Esophagus muscularis mucosa (tissue), 4 donors: ENCODE data around the gene CYP1A2. TPM values are rescaled to one million over a fixed set of nuclear protein-coding genes. Genes with fewer than 3 reads are reported as not detected.

ENCODE experiments used
- DNase-seq: peaks from one replicate; pipeline ENCODE4 v3.0.0-alpha.2; 2017; ENCODE audit errors: extremely low spot score
- H3K27ac ChIP-seq, 4 donors: fragments of 200-600 bp; sonication (generic); replicated peaks in 1 of 4; 1 replicate in 3 of 4; 2 replicates in 1 of 4; pipeline ENCODE4 v1.5.1; 2016 to 2019; ENCODE audit warnings: mild to moderate bottlenecking in 1 of 4
- H3K27me3 ChIP-seq, 4 donors: fragments of 200-600 bp; sonication (generic); one replicate each; pipeline versions ENCODE4 v1.5.1 to v1.6.0; 2016 to 2019
- H3K36me3 ChIP-seq, 4 donors: fragments of 200-600 bp; sonication (generic); one replicate each; pipeline ENCODE4 v1.5.1; 2016 to 2019
- H3K4me1 ChIP-seq, 4 donors: fragments of 200-600 bp; sonication (generic); one replicate each; pipeline ENCODE4 v1.5.1; 2016 to 2019
- H3K4me3 ChIP-seq, 4 donors: fragments of 200-600 bp; sonication (generic); 1 replicate in 2 of 4; 2 replicates in 2 of 4; pipeline ENCODE4 v1.5.1; 2016 to 2019; ENCODE audit warnings: mild to moderate bottlenecking in 4 of 4, moderate library complexity in 1 of 4
- H3K9me3 ChIP-seq, 4 donors: fragments of 200-600 bp; sonication (generic); 1 replicate in 3 of 4; 2 replicates in 1 of 4; pipeline ENCODE4 v1.5.1; 2016 to 2019
- CTCF ChIP-seq, 3 experiments: fragments of 200-600 bp in 2 of 3; fragments of 450-650 bp in 1 of 3; sonication (generic) in 2 of 3; IDR thresholded peaks; one replicate each; pipeline ENCODE4 v1.5.1; 2017 to 2019; ENCODE audit warnings: antibody characterized with exemption in 3 of 3, mild to moderate bottlenecking in 2 of 3, moderate library complexity in 1 of 3
- EP300 ChIP-seq: sonication (generic); formaldehyde crosslinking; IDR thresholded peaks from one replicate; pipeline ENCODE4 v1.6.1; 2017; ENCODE audit warnings: antibody characterized with exemption
- POLR2A ChIP-seq: fragments of 450-650 bp; IDR thresholded peaks from one replicate; pipeline ENCODE4 v1.6.1; 2017; ENCODE audit warnings: antibody characterized with exemption, moderate library complexity, mild to moderate bottlenecking, low read depth
- POLR2AphosphoS5 ChIP-seq, 2 donors: sonication (generic); formaldehyde crosslinking; IDR thresholded peaks; one replicate each; pipeline ENCODE4 v1.6.1; 2017; ENCODE audit warnings: antibody characterized with exemption in 2 of 2
- WGBS: methylation state at CpG from one replicate; pipeline ENCODE4 v1.1.5; 2018; 5-methylcytosine and 5-hydroxymethylcytosine counted together
- intact Hi-C: fragments of 100-400 bp; cut with DNase I; formaldehyde crosslinking; loops from one replicate; pipeline ENCODE4 v1.15.1; 2023
- total RNA-seq, 4 donors: library from RNA; depleted of rRNA; stranded (reverse); fragments of >200 nt; gene quantifications; one replicate each; pipeline versions ENCODE4 v1.1.0 to v1.2.1, GENCODE V29; 2016

Gene CYP1A2
- total RNA-seq, 4 donors from 2014 or later, result not detected

- H3K4me3 ChIP-seq, result no peak overlapping the region
These were observed 6.2 kb upstream of the CYP1A2 start for GRCh38 chr15:74742422-74742821.

GRCh38 chr15:74746389-74746788, 2.3 kb upstream of the CYP1A2 start:
- no peak for TF ChIP-seq EP300
- TF ChIP-seq POLR2AphosphoS5 (IDR thresholded peaks at IDR 0.05), result no peak
- no peak for TF ChIP-seq CTCF (IDR thresholded peaks at IDR 0.05)
- no peak for TF ChIP-seq POLR2A
- WGBS, result 83% methylated on average over 4 of the region's 4 CpGs
- intact Hi-C loops, result no loop called here
- DNase-seq, result no peak
- no peaks in the 10 kb centered on the region for H3K36me3 ChIP-seq
- no peak overlapping the region for H3K4me3 ChIP-seq
- peaks cover 0 to 13% (median 0%) of the 10 kb centered on the region in 4 donors for H3K27me3 ChIP-seq
- H3K9me3 ChIP-seq, result peaks cover 0 to 8% (median 4%) of the 10 kb centered on the region in 4 donors
- H3K27ac ChIP-seq, result no peak overlapping the region
- no peaks in the 10 kb centered on the region for H3K4me1 ChIP-seq

More at GRCh38 chr15:74742422-74742821, 6.2 kb upstream of the CYP1A2 start:
- Histone ChIP-seq H3K27ac (no peak overlapping the region), H3K36me3 (no peaks in the 10 kb centered on the region), H3K4me1 (no peaks in the 10 kb centered on the region), H3K9me3 (peaks cover 0 to 8% (median 4%) of the 10 kb centered on the region in 4 donors), H3K27me3 (peaks cover 0 to 28% (median 0%) of the 10 kb centered on the region in 4 donors)
- 84% methylated on average over 5 of the region's 5 CpGs for WGBS
- DNase-seq, result no peak
- intact Hi-C loops, result no loop called here
- no peak for TF ChIP-seq EP300
- no peak for TF ChIP-seq CTCF (IDR thresholded peaks at IDR 0.05)
- no peak for TF ChIP-seq POLR2A
- no peak for TF ChIP-seq POLR2AphosphoS5 (IDR thresholded peaks at IDR 0.05)

GRCh38 chr15:74749832-74750231, 1.2 kb downstream of the CYP1A2 start:
- intact Hi-C loops, result no loop called here
- H3K36me3 ChIP-seq, result no peaks in the 10 kb centered on the region
- no peak overlapping the region for H3K27ac ChIP-seq
- 50% methylated on average over 1 of the region's 20 CpGs for WGBS
- TF ChIP-seq POLR2A (no peak), EP300 (no peak), POLR2AphosphoS5 (IDR thresholded peaks at IDR 0.05) (no peak), CTCF (IDR thresholded peaks at IDR 0.05) (no peak)
- H3K4me3 ChIP-seq, result no peak overlapping the region
- no peaks in the 10 kb centered on the region for H3K27me3 ChIP-seq
- no peaks in the 10 kb centered on the region for H3K4me1 ChIP-seq
- DNase-seq, result no peak
- H3K9me3 ChIP-seq, result no peaks in the 10 kb centered on the region

- no peak overlapping the region for H3K27ac ChIP-seq
- no peaks in the 10 kb centered on the region for H3K4me1 ChIP-seq
- H3K9me3 ChIP-seq, result no peaks in the 10 kb centered on the region
- TF ChIP-seq POLR2AphosphoS5 (IDR thresholded peaks at IDR 0.05) (no peak), CTCF (IDR thresholded peaks at IDR 0.05) (no peak), POLR2A (no peak), EP300 (no peak)
- H3K4me3 ChIP-seq, result no peak overlapping the region
- no peaks in the 10 kb centered on the region for H3K27me3 ChIP-seq
- DNase-seq, result no peak
- WGBS, result 38% methylated on average over 2 of the region's 2 CpGs
- intact Hi-C loops, result no loop called here
- H3K36me3 ChIP-seq, result no peaks in the 10 kb centered on the region
These were observed 2.1 kb downstream of the CYP1A2 start for GRCh38 chr15:74750751-74751150.

- H3K36me3 ChIP-seq, result no peaks in the 10 kb centered on the region
- no peaks in the 10 kb centered on the region for H3K9me3 ChIP-seq
- H3K27ac ChIP-seq, result no peak overlapping the region
- intact Hi-C loops, result no loop called here
- no peaks in the 10 kb centered on the region for H3K27me3 ChIP-seq
- 67% methylated on average over 8 of the region's 8 CpGs for WGBS
- no peak overlapping the region for H3K4me3 ChIP-seq
- no peak for DNase-seq
- no peaks in the 10 kb centered on the region for H3K4me1 ChIP-seq
- TF ChIP-seq POLR2AphosphoS5 (IDR thresholded peaks at IDR 0.05) (no peak), POLR2A (no peak), CTCF (IDR thresholded peaks at IDR 0.05) (no peak), EP300 (no peak)
These were observed 3.4 kb downstream of the CYP1A2 start for GRCh38 chr15:74752011-74752410.
